CD4-positive, CD25-positive, alpha-beta regulatory T cell (primary cell): Measurements from ENCODE around the gene STK35. TPM values are rescaled to one million over a fixed set of nuclear protein-coding genes. Genes with fewer than 3 reads are reported as not detected.
"Not testable (repeated sequence)": the region's sequence is repeated elsewhere in the genome, so short reads cannot be mapped to it uniquely, and the experiment has no call there.

Experiments used
- ATAC-seq, 2 donors: fragments of 150-1000 bp; cut with Tn5 transposase; one replicate each; pipeline ENCODE4 v1.10.0; 2021; ENCODE audit warnings: low read depth in 2 of 2, moderate number of reproducible peaks in 2 of 2, moderate library complexity in 1 of 2
- DNase-seq, 3 donors: peaks; one replicate each; pipeline versions ENCODE4 v3.0.0 to v3.0.0-alpha.2; 2012 to 2022; ENCODE audit warnings: mixed read lengths in 1 of 3
- H3K27ac ChIP-seq: one replicate; pipeline ENCODE4 v1.7.0; 2013; ENCODE audit warnings: mild to moderate bottlenecking, low read length; ENCODE audit not compliant: insufficient read depth, poor library complexity, severe bottlenecking
- H3K27me3 ChIP-seq: one replicate; pipeline ENCODE4 v1.7.0; 2013; ENCODE audit warnings: low read length; ENCODE audit not compliant: control insufficient read depth, insufficient read depth
- H3K36me3 ChIP-seq: one replicate; pipeline ENCODE4 v1.7.0; 2013; ENCODE audit warnings: mild to moderate bottlenecking, low read length, moderate library complexity; ENCODE audit not compliant: control insufficient read depth, insufficient read depth
- H3K4me1 ChIP-seq: 2 replicates; pipeline ENCODE4 v1.7.0; 2013; ENCODE audit warnings: mild to moderate bottlenecking, low read length; ENCODE audit not compliant: insufficient read depth, control insufficient read depth, poor library complexity, severe bottlenecking
- H3K4me3 ChIP-seq: one replicate; pipeline ENCODE4 v1.7.0; 2013; ENCODE audit warnings: low read depth, mild to moderate bottlenecking, low read length, moderate library complexity
- H3K9me3 ChIP-seq, 2 experiments: 1 replicate in 1 of 2; 2 replicates in 1 of 2; pipeline ENCODE4 v1.7.0; 2013; ENCODE audit warnings: low read length in 2 of 2, mild to moderate bottlenecking in 1 of 2, moderate library complexity in 1 of 2; ENCODE audit not compliant: control insufficient read depth in 2 of 2
- H3K27ac Mint-ChIP-seq, 3 donors: one replicate each; pipeline ENCODE4 v1.8.0; 2020 to 2022; ENCODE audit warnings: mild to moderate bottlenecking in 3 of 3, mixed read lengths in 3 of 3, moderate library complexity in 2 of 3
- H3K27me3 Mint-ChIP-seq: one replicate; pipeline ENCODE4 v1.8.0; 2022; ENCODE audit warnings: mild to moderate bottlenecking, mixed read lengths
- H3K36me3 Mint-ChIP-seq: one replicate; pipeline ENCODE4 v1.8.0; 2020; ENCODE audit warnings: mixed read lengths
- H3K4me1 Mint-ChIP-seq, 4 donors: one replicate each; pipeline ENCODE4 v1.8.0; 2020 to 2022; ENCODE audit warnings: mixed read lengths in 4 of 4, mild to moderate bottlenecking in 1 of 4
- H3K4me3 Mint-ChIP-seq, 4 donors: one replicate each; pipeline ENCODE4 v1.8.0; 2020 to 2022; ENCODE audit warnings: mild to moderate bottlenecking in 4 of 4, mixed read lengths in 4 of 4, moderate library complexity in 3 of 4
- H3K9me3 Mint-ChIP-seq, 7 donors: one replicate each; pipeline ENCODE4 v1.8.0; 2020 to 2022; ENCODE audit warnings: mixed read lengths in 7 of 7, mild to moderate bottlenecking in 3 of 7, moderate library complexity in 2 of 7
- polyA plus RNA-seq, 4 donors: library from polyadenylated mRNA; unstranded; fragments of 300-500 nt; fragmentation: Illumina TruSeq; gene quantifications; one replicate each; pipeline ENCODE4 v1.2.3, GENCODE V29; 2021
- total RNA-seq: library from RNA; stranded (reverse); gene quantifications from one replicate; pipeline ENCODE4 v1.2.3, GENCODE V29; 2022

STK35 gene
- total and polyA plus RNA-seq, 5 donors from 2014 or later = 5.1 to 15.7 (median 7.6) TPM

DNA sequence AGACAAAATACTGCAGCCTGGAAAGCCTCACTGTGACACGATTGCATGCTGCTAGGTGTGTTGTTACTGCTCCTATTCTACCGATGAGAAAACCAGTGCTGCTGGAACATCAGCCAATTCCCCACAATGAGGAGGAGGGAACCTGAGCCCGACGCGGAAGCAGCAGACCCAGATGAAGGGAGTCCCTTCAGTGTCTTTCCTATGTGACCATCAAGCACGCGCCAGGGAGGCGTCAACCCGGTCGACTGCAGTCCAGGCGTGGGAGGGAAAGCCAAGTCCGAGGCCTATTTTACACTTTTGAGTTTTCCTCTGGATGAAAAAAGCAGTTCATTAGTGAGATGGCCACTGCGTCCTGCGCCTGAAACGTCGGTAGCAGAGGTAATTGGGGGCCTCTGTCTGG lies 63.3 kb downstream of the STK35 start:
- Histone ChIP-seq H3K4me3 (no peak overlapping the region), H3K27me3 (no peaks in the 10 kb centered on the region), H3K9me3 (no peaks in the 10 kb centered on the region), H3K27ac (no peak overlapping the region), H3K4me1 (no peaks in the 10 kb centered on the region), H3K36me3 (no peaks in the 10 kb centered on the region)
- no peak for DNase-seq
- Mint-ChIP-seq H3K27ac (no peak overlapping the region), H3K4me3 (no peak overlapping the region), H3K27me3 (no peaks in the 10 kb centered on the region), H3K36me3 (no peaks in the 10 kb centered on the region), H3K4me1 (no peaks in the 10 kb centered on the region), H3K9me3 (no peaks in the 10 kb centered on the region)
- ATAC-seq = no peak

DNA sequence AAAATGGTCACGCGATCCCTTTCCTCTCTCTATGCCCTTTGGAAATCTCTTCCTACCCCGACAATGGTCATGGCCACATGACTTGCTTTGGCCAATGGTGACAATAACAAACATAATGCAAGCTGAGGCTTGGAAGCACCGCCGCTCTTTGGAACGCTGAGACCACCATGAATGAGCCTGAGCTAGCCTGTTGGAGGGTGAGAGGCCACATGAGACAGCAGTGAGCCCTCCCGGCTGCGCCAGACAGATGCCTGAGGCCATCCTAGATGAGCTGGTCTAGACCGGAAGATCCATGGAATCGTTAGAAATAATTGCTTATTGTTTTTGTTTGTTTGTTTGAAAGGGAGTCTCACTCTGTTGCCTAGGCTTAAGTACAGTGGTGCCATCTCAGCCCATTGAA lies 64.2 kb downstream of the STK35 start:
- ATAC-seq = no peak
- H3K4me3 Mint-ChIP-seq = no peak overlapping the region

GRCh38 chr20:2167112-2167511 lies 65.5 kb downstream of the STK35 start:
- Mint-ChIP-seq H3K4me3 (no peak overlapping the region), H3K27ac (no peak overlapping the region), H3K36me3 (no peaks in the 10 kb centered on the region), H3K9me3 (no peaks in the 10 kb centered on the region), H3K4me1 (no peaks in the 10 kb centered on the region), H3K27me3 (no peaks in the 10 kb centered on the region)
- no peak for DNase-seq
- Histone ChIP-seq H3K4me1 (no peaks in the 10 kb centered on the region), H3K27ac (no peak overlapping the region), H3K27me3 (no peaks in the 10 kb centered on the region), H3K9me3 (no peaks in the 10 kb centered on the region), H3K4me3 (no peak overlapping the region), H3K36me3 (no peaks in the 10 kb centered on the region)
- no peak for ATAC-seq

More for the DNA sequence above, 64.2 kb downstream of the STK35 start:
- no peak for DNase-seq
- Mint-ChIP-seq H3K4me1 (no peaks in the 10 kb centered on the region), H3K9me3 (no peaks in the 10 kb centered on the region), H3K27ac (no peak overlapping the region), H3K27me3 (no peaks in the 10 kb centered on the region), H3K36me3 (no peaks in the 10 kb centered on the region)
- no peak overlapping the region for H3K4me3 ChIP-seq
- H3K36me3 ChIP-seq = no peaks in the 10 kb centered on the region
- no peak overlapping the region for H3K27ac ChIP-seq
- no peaks in the 10 kb centered on the region for H3K9me3 ChIP-seq
- H3K4me1 ChIP-seq = no peaks in the 10 kb centered on the region
- no peaks in the 10 kb centered on the region for H3K27me3 ChIP-seq

- no peak overlapping the region for H3K4me3 Mint-ChIP-seq
- DNase-seq (no peak), ATAC-seq (no peak)
- H3K27ac ChIP-seq = no peak overlapping the region
- H3K4me3 ChIP-seq = no peak overlapping the region
- no peaks in the 10 kb centered on the region for H3K27me3 ChIP-seq
- H3K4me1 Mint-ChIP-seq = peaks cover 0 to 4% (median 1%) of the 10 kb centered on the region in 4 donors
- H3K4me1 ChIP-seq = no peaks in the 10 kb centered on the region
- H3K27ac Mint-ChIP-seq = no peak overlapping the region
- H3K36me3 ChIP-seq = no peaks in the 10 kb centered on the region
- no peaks in the 10 kb centered on the region for H3K9me3 Mint-ChIP-seq
- peaks cover 5% of the 10 kb centered on the region for H3K27me3 Mint-ChIP-seq
- no peaks in the 10 kb centered on the region for H3K36me3 Mint-ChIP-seq
- H3K9me3 ChIP-seq = no peaks in the 10 kb centered on the region
These were observed 67.3 kb downstream of the STK35 start for GRCh38 chr20:2168946-2169345.

GRCh38 chr20:2169456-2170088 lies 67.9 kb downstream of the STK35 start:
- Histone ChIP-seq H3K9me3 (no peaks in the 10 kb centered on the region), H3K27me3 (no peaks in the 10 kb centered on the region), H3K36me3 (no peaks in the 10 kb centered on the region), H3K4me1 (no peaks in the 10 kb centered on the region), H3K27ac (no peak overlapping the region), H3K4me3 (no peak overlapping the region)
- H3K36me3 Mint-ChIP-seq = no peaks in the 10 kb centered on the region
- ATAC-seq (no peak), DNase-seq (no peak)
- peaks cover 5% of the 10 kb centered on the region for H3K27me3 Mint-ChIP-seq
- peaks cover 0 to 4% (median 1%) of the 10 kb centered on the region in 4 donors for H3K4me1 Mint-ChIP-seq
- no peak overlapping the region for H3K27ac Mint-ChIP-seq
- no peaks in the 10 kb centered on the region for H3K9me3 Mint-ChIP-seq
- no peak overlapping the region for H3K4me3 Mint-ChIP-seq

GRCh38 chr20:2170404-2170803 lies 68.8 kb downstream of the STK35 start:
- H3K4me3 ChIP-seq = no peak overlapping the region
- no peaks in the 10 kb centered on the region for H3K36me3 Mint-ChIP-seq
- H3K9me3 ChIP-seq = no peaks in the 10 kb centered on the region
- peaks cover 0 to 4% (median 1%) of the 10 kb centered on the region in 4 donors for H3K4me1 Mint-ChIP-seq
- ATAC-seq (no peak), DNase-seq (no peak)
- no peak overlapping the region for H3K27ac ChIP-seq
- no peaks in the 10 kb centered on the region for H3K27me3 ChIP-seq
- no peaks in the 10 kb centered on the region for H3K9me3 Mint-ChIP-seq
- no peaks in the 10 kb centered on the region for H3K36me3 ChIP-seq
- H3K27ac Mint-ChIP-seq = no peak overlapping the region
- H3K4me1 ChIP-seq = no peaks in the 10 kb centered on the region
- no peak overlapping the region for H3K4me3 Mint-ChIP-seq
- H3K27me3 Mint-ChIP-seq = peaks cover 5% of the 10 kb centered on the region

- Mint-ChIP-seq H3K9me3 (no peaks in the 10 kb centered on the region), H3K4me1 (peaks cover 0 to 4% (median 1%) of the 10 kb centered on the region in 4 donors), H3K36me3 (no peaks in the 10 kb centered on the region), H3K27me3 (peaks cover 5% of the 10 kb centered on the region), H3K27ac (peak overlapping the region in 1 of 3 donors; percentile 69), H3K4me3 (no peak overlapping the region)
- Histone ChIP-seq H3K9me3 (no peaks in the 10 kb centered on the region), H3K27me3 (no peaks in the 10 kb centered on the region), H3K4me1 (no peaks in the 10 kb centered on the region), H3K36me3 (no peaks in the 10 kb centered on the region), H3K27ac (no peak overlapping the region), H3K4me3 (no peak overlapping the region)
- DNase-seq (no peak), ATAC-seq (no peak)
These were observed 69.7 kb downstream of the STK35 start for GRCh38 chr20:2171266-2171790.

GRCh38 chr20:2171840-2172239 lies 70.2 kb downstream of the STK35 start:
- not testable (repeated sequence) for H3K4me1 Mint-ChIP-seq, H3K4me3 ChIP-seq, ATAC-seq, H3K36me3 ChIP-seq, H3K27ac ChIP-seq, H3K9me3 ChIP-seq, H3K27me3 Mint-ChIP-seq, H3K9me3 Mint-ChIP-seq, H3K4me3 Mint-ChIP-seq, DNase-seq, H3K4me1 ChIP-seq, H3K27ac Mint-ChIP-seq, H3K27me3 ChIP-seq, H3K36me3 Mint-ChIP-seq
